Motor neuron (in vitro differentiated cells): ENCODE measurements around the gene ENTREP1. TPM values are rescaled to one million over a fixed set of nuclear protein-coding genes. Genes with fewer than 3 reads are reported as not detected.
"Not testable (repeated sequence)": the region's sequence is repeated elsewhere in the genome, so short reads cannot be mapped to it uniquely, and the experiment has no call there.

Experiments used
- ATAC-seq, 8 experiments: fragments of 200-7000 bp; cut with Tn5 transposase; replicated peaks in 6 of 8; 2 replicates each; pipeline ENCODE4 v1.8.0; 2021; ENCODE audit warnings: mild to moderate bottlenecking in 8 of 8, moderate library complexity in 8 of 8
- H3K27ac ChIP-seq, 2 donors: fragments of 250-450 bp; sonication (Bioruptor Pico); 2 replicates each; pipeline ENCODE4 v1.9.0; 2021; ENCODE audit warnings: antibody characterized with exemption in 2 of 2, mild to moderate bottlenecking in 2 of 2, moderate library complexity in 1 of 2
- H3K4me1 ChIP-seq, 2 donors: fragments of 250-450 bp; sonication (Bioruptor Pico); replicated peaks in 1 of 2; 2 replicates each; pipeline ENCODE4 v1.6.1; 2021; ENCODE audit warnings: antibody characterized with exemption in 2 of 2, mild to moderate bottlenecking in 2 of 2, moderate library complexity in 1 of 2
- H3K4me3 ChIP-seq, 5 donors: fragments of 250-450 bp; sonication (Bioruptor Pico); 2 replicates each; pipeline ENCODE4 v1.9.0; 2021; ENCODE audit warnings: antibody characterized with exemption in 5 of 5, mild to moderate bottlenecking in 5 of 5, moderate library complexity in 4 of 5
- WGBS, 10 experiments: fragments of 450-650 bp; shearing (Covaris generic); methylation state at CpG; one replicate each; pipeline ENCODE4 v1.0.0; 2022; 5-methylcytosine and 5-hydroxymethylcytosine counted together
- in situ Hi-C, 9 experiments: fragments of 400-800 bp; cut with MboI; loops; one replicate each; pipeline ENCODE4 v1.15.0; 2021; ENCODE audit warnings: low sequenced_read_pairs in 9 of 9, low pct_unique_long_range_greater_than_20kb in 2 of 9; ENCODE audit not compliant: unreplicated experiment in 9 of 9
- total RNA-seq, 8 experiments: library from RNA; unstranded; fragments of 300-600 nt; gene quantifications; 2 replicates each; pipeline versions ENCODE4 v1.2.3 to v1.2.4, GENCODE V29; 2022

The ENTREP1 gene
- total RNA-seq, 8 experiments from 2014 or later: 0.22 to 10.6 (median 0.48) TPM

DNA sequence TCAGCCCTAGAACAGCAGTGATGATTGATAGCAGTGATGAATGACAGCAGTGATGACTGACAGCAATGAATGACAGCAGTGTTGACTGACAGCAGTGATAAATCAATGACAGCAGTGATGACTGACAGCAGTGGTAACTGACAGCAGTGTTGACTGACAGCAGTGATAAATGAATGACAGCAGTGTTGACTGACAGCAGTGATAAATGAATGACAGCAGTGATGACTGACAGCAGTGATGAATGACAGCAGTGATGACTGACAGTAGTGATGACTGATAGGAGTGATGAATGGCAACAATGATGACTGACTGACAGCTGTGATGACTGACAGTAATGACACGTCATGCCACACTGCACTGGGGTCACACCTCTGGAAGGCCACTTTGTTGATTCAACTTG, 106.8 kb downstream of the ENTREP1 start:
- in situ Hi-C loops: loop anchor here in 3 of 9 experiments (25.0 kb wide), 3 partner anchors 106 to 481 kb away; no protein-coding TSS in a partner anchor
- H3K27ac ChIP-seq: no peak overlapping the region
- H3K4me3 ChIP-seq: no peak overlapping the region
- 71 to 100% (median 100%) methylated on average over 1 of the region's 1 CpG; no CpG with 5 or more reads in 5 of the 10 experiments for WGBS, 10 experiments
- ATAC-seq: no peak
- peaks cover 0 to 2% of the 10 kb centered on the region in 2 donors for H3K4me1 ChIP-seq

DNA sequence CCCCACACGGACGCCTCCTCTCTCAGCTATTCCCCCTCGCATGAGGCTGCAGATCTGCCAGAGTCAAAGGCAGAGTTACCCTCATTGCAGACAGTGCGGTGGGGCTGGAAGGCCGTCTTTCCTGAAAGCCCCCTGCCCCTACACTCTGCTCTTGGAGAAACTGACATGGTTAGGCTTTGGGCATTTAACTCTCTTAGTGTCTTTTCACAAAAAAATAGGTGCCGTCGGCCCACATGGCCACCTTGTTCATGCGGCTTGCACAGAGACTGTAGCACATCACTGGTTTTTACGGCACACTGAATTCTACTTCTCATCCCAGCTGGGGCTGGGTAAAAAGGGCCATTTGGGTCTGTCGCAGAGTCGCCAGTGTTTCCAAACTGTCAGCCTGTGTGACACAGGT, 107.6 kb downstream of the ENTREP1 start:
- WGBS, 10 experiments: 86 to 94% (median 89%) methylated on average over 2 to 7 of the region's 11 CpGs; no CpG with 5 or more reads in 6 of the 10 experiments
- H3K4me3 ChIP-seq: no peak overlapping the region
- no peak overlapping the region for H3K27ac ChIP-seq
- in situ Hi-C loops: loop anchor here in 3 of 9 experiments (25.0 kb wide), 3 partner anchors 105 to 480 kb away; no protein-coding TSS in a partner anchor
- ATAC-seq: no peak
- H3K4me1 ChIP-seq: no peaks in the 10 kb centered on the region

DNA sequence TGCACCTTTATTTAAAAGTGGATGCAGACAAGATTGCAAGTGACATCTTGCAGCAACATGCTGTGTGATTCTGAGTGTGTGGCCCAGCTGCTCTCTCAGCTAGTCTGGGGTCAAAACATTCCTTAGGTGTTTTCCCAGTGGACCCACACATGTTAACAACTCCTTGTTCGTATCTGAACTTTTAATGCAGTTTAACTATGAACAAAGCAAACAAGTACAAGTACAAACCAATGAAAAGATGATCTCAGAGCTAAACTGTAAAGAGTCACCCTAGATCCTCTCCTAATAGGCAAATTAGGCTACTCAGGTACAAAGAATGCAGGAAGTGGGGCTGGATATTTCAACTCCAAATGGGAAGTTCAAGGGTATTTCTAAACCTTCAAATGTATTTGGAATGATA, 108.4 kb downstream of the ENTREP1 start:
- Histone ChIP-seq H3K27ac (no peak overlapping the region), H3K4me1 (no peaks in the 10 kb centered on the region), H3K4me3 (no peak overlapping the region)
- in situ Hi-C loops: loop anchor here in 3 of 9 experiments (25.0 kb wide), 3 partner anchors 104 to 479 kb away; no protein-coding TSS in a partner anchor
- WGBS, 10 experiments: 0 to 71% (median 52%) methylated on average over 1 of the region's 1 CpG; no CpG with 5 or more reads in 4 of the 10 experiments
- ATAC-seq: no peak

DNA sequence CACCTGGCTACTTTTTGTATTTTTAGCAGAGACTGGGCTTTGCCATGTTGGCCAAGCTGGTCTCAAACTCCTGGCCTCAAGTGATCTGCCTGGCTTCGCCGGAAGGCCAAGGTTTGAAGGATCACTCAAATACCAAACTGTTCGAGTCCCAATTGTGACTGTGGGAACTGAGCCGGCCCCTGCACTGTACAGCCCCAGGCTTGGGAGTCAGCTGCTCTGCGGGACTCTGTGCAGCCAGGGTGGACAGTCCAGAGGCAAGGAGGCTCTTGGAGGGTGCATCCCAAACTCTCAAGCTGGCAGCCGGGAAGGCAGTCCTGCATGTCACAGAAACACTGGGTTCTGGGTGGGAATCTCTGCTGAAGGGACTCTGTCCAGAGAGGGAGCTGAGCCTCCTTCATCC, 109.0 kb downstream of the ENTREP1 start:
- H3K4me3 ChIP-seq: no peak overlapping the region
- H3K4me1 ChIP-seq: no peaks in the 10 kb centered on the region
- WGBS, 10 experiments: 70 to 100% (median 97%) methylated on average over 1 to 5 of the region's 6 CpGs; no CpG with 5 or more reads in 7 of the 10 experiments
- in situ Hi-C loops: loop anchor here in 3 of 9 experiments (25.0 kb wide), 3 partner anchors 103 to 478 kb away; no protein-coding TSS in a partner anchor
- ATAC-seq: no peak
- H3K27ac ChIP-seq: no peak overlapping the region

DNA sequence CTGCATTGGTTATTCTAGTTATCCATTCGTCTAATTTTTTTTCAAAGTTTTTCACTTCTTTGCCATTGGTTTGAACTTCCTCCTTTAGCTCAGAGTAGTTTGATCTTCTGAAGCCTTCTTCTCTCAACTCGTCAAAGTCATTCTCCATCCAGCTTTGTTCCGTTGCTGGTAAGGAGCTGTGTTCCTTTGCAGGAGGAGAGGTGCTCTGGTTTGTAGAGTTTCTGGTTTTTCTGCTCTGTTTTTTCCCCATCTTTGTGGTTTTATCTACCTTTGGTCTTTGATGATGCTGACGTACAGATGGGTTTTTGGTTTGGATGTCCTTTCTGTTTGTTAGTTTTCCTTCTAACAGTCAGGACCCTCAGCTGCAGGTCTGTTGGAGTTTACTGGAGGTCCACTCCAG, 114.6 kb downstream of the ENTREP1 start:
- H3K4me1 ChIP-seq, ATAC-seq, H3K27ac ChIP-seq, H3K4me3 ChIP-seq: not testable (repeated sequence)
- WGBS, 10 experiments: 70 to 100% (median 91%) methylated on average over 1 to 3 of the region's 4 CpGs; no CpG with 5 or more reads in 2 of the 10 experiments
- in situ Hi-C loops: loop anchor here in 3 of 9 experiments (25.0 kb wide), 3 partner anchors 98 to 473 kb away; no protein-coding TSS in a partner anchor

DNA sequence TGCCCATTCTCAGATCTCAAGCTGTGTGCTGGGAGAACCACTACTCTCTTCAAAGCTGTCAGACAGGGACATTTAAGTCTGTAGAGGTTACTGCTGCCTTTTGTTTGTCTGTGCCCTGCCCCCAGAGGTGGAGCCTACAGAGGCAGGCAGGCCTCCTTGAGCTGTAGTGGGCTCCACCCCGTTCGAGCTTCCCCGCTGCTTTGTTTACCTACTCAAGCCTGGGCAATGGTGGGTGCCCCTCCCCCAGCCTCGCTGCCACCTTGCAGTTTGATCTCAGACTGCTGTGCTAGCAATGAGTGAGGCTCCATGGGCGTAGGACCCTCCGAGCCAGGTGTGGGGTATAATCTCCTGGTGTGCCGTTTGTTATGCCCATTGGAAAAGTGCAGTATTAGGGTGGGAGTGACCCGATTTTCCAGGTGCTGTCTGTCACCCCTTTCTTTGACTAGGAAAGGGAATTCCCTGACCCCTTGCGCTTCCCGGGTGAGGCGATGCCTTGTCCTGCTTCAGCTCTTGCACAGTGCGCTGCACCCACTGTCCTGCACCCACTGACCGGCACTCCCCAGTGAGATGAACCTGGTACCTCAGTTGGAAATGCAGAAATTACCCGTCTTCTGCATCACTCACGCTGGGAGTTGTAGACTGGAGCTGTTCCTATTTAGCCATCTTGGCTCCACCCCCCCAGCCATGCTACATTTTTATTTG, 115.4 kb downstream of the ENTREP1 start:
- in situ Hi-C loops: loop anchor here in 3 of 9 experiments (25.0 kb wide), 3 partner anchors 97 to 472 kb away; no protein-coding TSS in a partner anchor
- H3K4me1 ChIP-seq, ATAC-seq, H3K27ac ChIP-seq, H3K4me3 ChIP-seq: not testable (repeated sequence)
- WGBS, 10 experiments: 82 to 89% methylated on average over 3 to 5 of the region's 15 CpGs; no CpG with 5 or more reads in 8 of the 10 experiments

Other genes starting within 250 kb of the ENTREP1 start
- gene TJP2, start 150.9 kb upstream of the ENTREP1 start, total RNA-seq: 10 to 100 TPM in 5 of 8 experiments, 1 to 10 TPM in 3; 1.8 to 73.0 (median 15.9) TPM